ENCODE measurements around the gene MKNK2.

- no peak for TF ChIP-seq EZH2 (IDR thresholded peaks at IDR 0.05; ENCODE audit: borderline replicate concordance, low read length)
- no peak for TF ChIP-seq CTCF (IDR thresholded peaks at IDR 0.05; ENCODE audit: low read length)
These were observed 8.6 kb upstream of the MKNK2 start for GRCh38 chr19:2059422-2060201.

Data from OCI-LY1 (cell line).